Smooth muscle cell (in vitro differentiated cells): ENCODE measurements around the gene HOXB4. TPM values are rescaled to one million over a fixed set of nuclear protein-coding genes. Genes with fewer than 3 reads are reported as not detected.

Experiments used
- DNase-seq: peaks from one replicate; lab custom pipeline; 2025; ENCODE audit not compliant: unreplicated experiment; lab: John Stamatoyannopoulos, UW
- H2AFZ ChIP-seq: fragments of 200-600 bp; sonication (generic); 2 replicates; pipeline ENCODE4 v1.6.0; 2016; ENCODE audit warnings: antibody characterized with exemption, low read depth, mild to moderate bottlenecking
- H3F3A ChIP-seq: fragments of 200-600 bp; sonication (generic); 2 replicates; pipeline ENCODE4 v1.6.0; 2017; ENCODE audit warnings: antibody characterized with exemption, low read depth
- H3K27ac ChIP-seq: fragments of 200-600 bp; sonication (generic); 2 replicates; pipeline ENCODE4 v1.5.1; 2016; ENCODE audit warnings: low read depth, mild to moderate bottlenecking
- H3K27me3 ChIP-seq: fragments of 200-600 bp; sonication (generic); 2 replicates; pipeline ENCODE4 v1.6.1; 2016; ENCODE audit warnings: low read depth, mild to moderate bottlenecking
- H3K36me3 ChIP-seq: fragments of 200-600 bp; sonication (generic); 2 replicates; pipeline ENCODE4 v1.5.1; 2016; ENCODE audit warnings: low read depth
- H3K4me1 ChIP-seq: fragments of 200-600 bp; sonication (generic); 2 replicates; pipeline ENCODE4 v1.5.1; 2016; ENCODE audit warnings: low read depth
- H3K4me2 ChIP-seq: fragments of 200-600 bp; sonication (generic); 2 replicates; pipeline ENCODE4 v1.6.0; 2016; ENCODE audit warnings: mild to moderate bottlenecking
- H3K4me3 ChIP-seq: fragments of 200-600 bp; sonication (generic); 2 replicates; pipeline ENCODE4 v1.5.1; 2016; ENCODE audit warnings: mild to moderate bottlenecking
- H3K79me2 ChIP-seq: fragments of 200-600 bp; sonication (generic); 2 replicates; pipeline ENCODE4 v1.6.0; 2016; ENCODE audit warnings: low read depth, mild to moderate bottlenecking
- H3K9ac ChIP-seq: fragments of 200-600 bp; sonication (generic); 2 replicates; pipeline ENCODE4 v1.6.0; 2016; ENCODE audit warnings: low read depth
- H3K9me3 ChIP-seq: fragments of 200-600 bp; sonication (generic); replicated peaks from 2 replicates; pipeline ENCODE4 v1.5.1; 2016; ENCODE audit warnings: low read depth
- H4K20me1 ChIP-seq: fragments of 200-600 bp; sonication (generic); 2 replicates; pipeline ENCODE4 v1.6.0; 2016; ENCODE audit warnings: low read depth
- CTCF ChIP-seq: fragments of 200-600 bp; sonication (generic); IDR thresholded peaks from 2 replicates; pipeline ENCODE4 v1.5.1; 2017; ENCODE audit warnings: borderline replicate concordance, mild to moderate bottlenecking, antibody characterized with exemption; ENCODE audit not compliant: insufficient read depth, poor library complexity, severe bottlenecking
- WGBS: methylation state at CpG from one replicate; pipeline ENCODE4 v1.1.7; 2016; ENCODE audit warnings: low lambda C conversion rate; 5-methylcytosine and 5-hydroxymethylcytosine counted together
- polyA plus RNA-seq: library from polyadenylated mRNA; unstranded; fragments of >200 nt; fragmentation: Nextera tagmentation; extraction: Ambion mirVana; gene quantifications from 2 replicates; pipeline ENCODE4 v1.2.1, GENCODE V29; 2016
- total RNA-seq: library from RNA; depleted of rRNA; stranded (reverse); fragments of >200 nt; gene quantifications from 2 replicates; pipeline ENCODE4 v1.2.3, GENCODE V29; 2014

The HOXB4 gene
- total and polyA plus RNA-seq, 2 experiments from 2014 or later = 0.96 to 2.6 TPM

GRCh38 chr17:48563385-48563838 lies 14.7 kb downstream of the HOXB4 start:
- Histone ChIP-seq H3K9me3 (no peaks in the 10 kb centered on the region), H3K79me2 (peaks cover 29% of the 10 kb centered on the region), H3F3A (no peaks in the 10 kb centered on the region), H3K4me3 (peak overlapping the region; percentile 47), H4K20me1 (peaks cover 100% of the 10 kb centered on the region), H3K4me1 (peaks cover 6% of the 10 kb centered on the region), H3K27me3 (peaks cover 92% of the 10 kb centered on the region), H3K4me2 (peak overlapping the region; percentile 89), H3K27ac (no peak overlapping the region), H3K9ac (no peak overlapping the region), H2AFZ (no peak overlapping the region), H3K36me3 (no peaks in the 10 kb centered on the region)
- no peak for TF ChIP-seq CTCF
- WGBS = 78% methylated on average over 6 of the region's 6 CpGs
- DNase-seq = no peak

GRCh38 chr17:48562934-48563333 lies 15.2 kb downstream of the HOXB4 start:
- DNase-seq = no peak
- peaks cover 91% of the 10 kb centered on the region for H3K27me3 ChIP-seq
- no peak overlapping the region for H3K4me2 ChIP-seq
- H3K36me3 ChIP-seq = no peaks in the 10 kb centered on the region
- WGBS = 73% methylated on average over 5 of the region's 5 CpGs
- H4K20me1 ChIP-seq = peaks cover 100% of the 10 kb centered on the region
- no peak for TF ChIP-seq CTCF
- no peaks in the 10 kb centered on the region for H3F3A ChIP-seq
- no peak overlapping the region for H2AFZ ChIP-seq
- H3K4me1 ChIP-seq = peaks cover 6% of the 10 kb centered on the region
- peaks cover 26% of the 10 kb centered on the region for H3K79me2 ChIP-seq
- H3K4me3 ChIP-seq = no peak overlapping the region
- H3K9me3 ChIP-seq = no peaks in the 10 kb centered on the region
- H3K27ac ChIP-seq = no peak overlapping the region
- no peak overlapping the region for H3K9ac ChIP-seq

DNA sequence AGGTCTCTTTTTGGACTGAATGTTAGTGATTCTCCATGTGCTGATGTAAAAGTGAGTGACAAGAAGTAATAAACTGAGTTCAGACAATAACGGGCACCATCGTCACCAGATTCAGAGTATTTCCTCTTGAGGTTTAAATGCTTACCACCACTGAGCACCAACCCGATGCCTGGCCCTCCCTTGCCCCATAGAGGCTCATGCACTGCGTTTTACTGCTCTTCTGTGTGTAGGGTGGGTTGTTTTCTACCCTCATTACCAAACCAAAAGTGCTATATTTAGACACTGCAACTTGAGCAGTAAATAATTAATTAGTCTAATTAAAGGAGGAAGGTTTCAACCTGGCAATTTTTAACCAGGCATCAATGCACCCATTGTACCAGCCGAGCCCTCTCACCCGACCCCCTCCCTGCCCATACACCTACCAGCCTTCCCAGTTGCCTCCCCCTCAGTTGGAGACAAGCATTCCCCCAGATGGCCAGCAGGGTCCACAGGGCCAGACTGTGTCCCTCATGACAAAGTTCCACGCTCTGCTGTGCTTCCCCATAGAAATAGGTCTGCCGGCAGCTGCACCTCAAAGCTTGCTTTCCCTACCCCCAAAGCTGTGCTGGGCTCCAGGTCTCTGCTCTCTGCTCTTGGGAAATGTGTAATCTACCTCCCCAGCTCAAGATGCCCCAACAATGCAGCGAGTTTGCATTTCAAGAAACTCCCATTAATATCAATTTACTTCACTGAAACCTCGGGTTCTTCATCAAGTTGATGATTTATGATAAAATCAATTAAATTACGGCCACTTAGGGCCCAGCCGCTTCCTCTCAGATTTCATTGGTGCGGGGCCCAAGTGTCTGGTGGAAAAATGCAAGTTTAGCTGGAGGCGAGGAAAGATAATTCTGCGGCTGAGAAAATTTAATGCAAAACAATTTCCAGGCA lies 16.0 kb downstream of the HOXB4 start:
- peaks cover 100% of the 10 kb centered on the region for H4K20me1 ChIP-seq
- H3K4me1 ChIP-seq = peaks cover 6% of the 10 kb centered on the region
- H3K4me2 ChIP-seq = no peak overlapping the region
- no peak overlapping the region for H3K27ac ChIP-seq
- no peak for DNase-seq
- 74% methylated on average over 15 of the region's 15 CpGs for WGBS
- H3K27me3 ChIP-seq = peaks cover 83% of the 10 kb centered on the region
- TF ChIP-seq CTCF = peak; percentile 34
- H3F3A ChIP-seq = no peaks in the 10 kb centered on the region
- H3K9ac ChIP-seq = no peak overlapping the region
- H2AFZ ChIP-seq = no peak overlapping the region
- H3K9me3 ChIP-seq = no peaks in the 10 kb centered on the region
- peaks cover 19% of the 10 kb centered on the region for H3K79me2 ChIP-seq
- H3K36me3 ChIP-seq = no peaks in the 10 kb centered on the region
- no peak overlapping the region for H3K4me3 ChIP-seq
